ENCODE results near the gene MICAL2. TPM values are rescaled to one million over a fixed set of nuclear protein-coding genes. Genes with fewer than 3 reads are reported as not detected.

The MICAL2 gene
- polyA plus RNA-seq, 2 of the 4 experiments (the other 2 are of a cell fraction): 39.8 to 42.1 TPM

GRCh38 chr11:12155696-12156095 is 45.3 kb downstream of the MICAL2 start:
- 92% methylated on average over 8 of the region's 8 CpGs for WGBS (ENCODE audit: missing lambda C conversion rate)
- no peak overlapping the region for H3K4me3 ChIP-seq
- H3K4me2 ChIP-seq: no peak overlapping the region
- H3K27ac ChIP-seq: no peak overlapping the region
- CTCF ChIA-PET: interaction anchor here (1.4 kb wide), 1 partner anchor 133 kb away, joined by 3 read pairs; no protein-coding TSS in a partner anchor
- POLR2A ChIA-PET: no interaction called here
- no peak for DNase-seq (ENCODE audit: low read depth in 1 of 2, low spot score in 1 of 2)
- peaks cover 26% of the 10 kb centered on the region for H3K4me1 ChIP-seq
- FAIRE-seq: no peak
- no peaks in the 10 kb centered on the region for H3K9me3 ChIP-seq
- no peak for ATAC-seq
- no peak for TF ChIP-seq RFX5 (IDR thresholded peaks at IDR 0.05)
- TF ChIP-seq, protein P1, sequence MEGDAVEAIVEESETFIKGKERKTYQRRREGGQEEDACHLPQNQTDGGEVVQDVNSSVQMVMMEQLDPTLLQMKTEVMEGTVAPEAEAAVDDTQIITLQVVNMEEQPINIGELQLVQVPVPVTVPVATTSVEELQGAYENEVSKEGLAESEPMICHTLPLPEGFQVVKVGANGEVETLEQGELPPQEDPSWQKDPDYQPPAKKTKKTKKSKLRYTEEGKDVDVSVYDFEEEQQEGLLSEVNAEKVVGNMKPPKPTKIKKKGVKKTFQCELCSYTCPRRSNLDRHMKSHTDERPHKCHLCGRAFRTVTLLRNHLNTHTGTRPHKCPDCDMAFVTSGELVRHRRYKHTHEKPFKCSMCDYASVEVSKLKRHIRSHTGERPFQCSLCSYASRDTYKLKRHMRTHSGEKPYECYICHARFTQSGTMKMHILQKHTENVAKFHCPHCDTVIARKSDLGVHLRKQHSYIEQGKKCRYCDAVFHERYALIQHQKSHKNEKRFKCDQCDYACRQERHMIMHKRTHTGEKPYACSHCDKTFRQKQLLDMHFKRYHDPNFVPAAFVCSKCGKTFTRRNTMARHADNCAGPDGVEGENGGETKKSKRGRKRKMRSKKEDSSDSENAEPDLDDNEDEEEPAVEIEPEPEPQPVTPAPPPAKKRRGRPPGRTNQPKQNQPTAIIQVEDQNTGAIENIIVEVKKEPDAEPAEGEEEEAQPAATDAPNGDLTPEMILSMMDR (IDR thresholded peaks at IDR 0.05): no peak
- no peak for TF ChIP-seq SMC3 (IDR thresholded peaks at IDR 0.05)
- no peak for TF ChIP-seq MAZ (IDR thresholded peaks at IDR 0.05; ENCODE audit: borderline replicate concordance, low read depth, low read length)
- TF ChIP-seq HOXB13 (CRISPR knock-in tag; IDR thresholded peaks at IDR 0.05; ENCODE audit: low read depth): no peak
- TF ChIP-seq, protein P2, sequence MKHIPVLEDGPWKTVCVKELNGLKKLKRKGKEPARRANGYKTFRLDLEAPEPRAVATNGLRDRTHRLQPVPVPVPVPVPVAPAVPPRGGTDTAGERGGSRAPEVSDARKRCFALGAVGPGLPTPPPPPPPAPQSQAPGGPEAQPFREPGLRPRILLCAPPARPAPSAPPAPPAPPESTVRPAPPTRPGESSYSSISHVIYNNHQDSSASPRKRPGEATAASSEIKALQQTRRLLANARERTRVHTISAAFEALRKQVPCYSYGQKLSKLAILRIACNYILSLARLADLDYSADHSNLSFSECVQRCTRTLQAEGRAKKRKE (CRISPR knock-in tag; IDR thresholded peaks at IDR 0.05; ENCODE audit: low read depth): no peak
- TF ChIP-seq TFCP2L1 (CRISPR knock-in tag; IDR thresholded peaks at IDR 0.05): no peak
- TF ChIP-seq KDM5A (IDR thresholded peaks at IDR 0.05): no peak
- TF ChIP-seq, protein P3, sequence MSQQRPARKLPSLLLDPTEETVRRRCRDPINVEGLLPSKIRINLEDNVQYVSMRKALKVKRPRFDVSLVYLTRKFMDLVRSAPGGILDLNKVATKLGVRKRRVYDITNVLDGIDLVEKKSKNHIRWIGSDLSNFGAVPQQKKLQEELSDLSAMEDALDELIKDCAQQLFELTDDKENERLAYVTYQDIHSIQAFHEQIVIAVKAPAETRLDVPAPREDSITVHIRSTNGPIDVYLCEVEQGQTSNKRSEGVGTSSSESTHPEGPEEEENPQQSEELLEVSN (IDR thresholded peaks at IDR 0.05; ENCODE audit: borderline replicate concordance, low read depth): no peak
- no peak for TF ChIP-seq ELK1 (IDR thresholded peaks at IDR 0.05; ENCODE audit: low read depth, low read length)
- TF ChIP-seq, protein P4, sequence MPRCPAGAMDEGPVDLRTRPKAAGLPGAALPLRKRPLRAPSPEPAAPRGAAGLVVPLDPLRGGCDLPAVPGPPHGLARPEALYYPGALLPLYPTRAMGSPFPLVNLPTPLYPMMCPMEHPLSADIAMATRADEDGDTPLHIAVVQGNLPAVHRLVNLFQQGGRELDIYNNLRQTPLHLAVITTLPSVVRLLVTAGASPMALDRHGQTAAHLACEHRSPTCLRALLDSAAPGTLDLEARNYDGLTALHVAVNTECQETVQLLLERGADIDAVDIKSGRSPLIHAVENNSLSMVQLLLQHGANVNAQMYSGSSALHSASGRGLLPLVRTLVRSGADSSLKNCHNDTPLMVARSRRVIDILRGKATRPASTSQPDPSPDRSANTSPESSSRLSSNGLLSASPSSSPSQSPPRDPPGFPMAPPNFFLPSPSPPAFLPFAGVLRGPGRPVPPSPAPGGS (IDR thresholded peaks at IDR 0.05): no peak
- no peak for TF ChIP-seq JUNB (IDR thresholded peaks at IDR 0.05)
- TF ChIP-seq, protein P5, sequence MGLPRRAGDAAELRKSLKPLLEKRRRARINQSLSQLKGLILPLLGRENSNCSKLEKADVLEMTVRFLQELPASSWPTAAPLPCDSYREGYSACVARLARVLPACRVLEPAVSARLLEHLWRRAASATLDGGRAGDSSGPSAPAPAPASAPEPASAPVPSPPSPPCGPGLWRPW (IDR thresholded peaks at IDR 0.05): no peak
- TF ChIP-seq NFE2L2 (conservative IDR thresholded peaks at IDR 0.05; ENCODE audit: low read length): no peak
- no peak for TF ChIP-seq JUN (IDR thresholded peaks at IDR 0.05)
- TF ChIP-seq HEYL (CRISPR knock-in tag; IDR thresholded peaks at IDR 0.05): no peak

DNA sequence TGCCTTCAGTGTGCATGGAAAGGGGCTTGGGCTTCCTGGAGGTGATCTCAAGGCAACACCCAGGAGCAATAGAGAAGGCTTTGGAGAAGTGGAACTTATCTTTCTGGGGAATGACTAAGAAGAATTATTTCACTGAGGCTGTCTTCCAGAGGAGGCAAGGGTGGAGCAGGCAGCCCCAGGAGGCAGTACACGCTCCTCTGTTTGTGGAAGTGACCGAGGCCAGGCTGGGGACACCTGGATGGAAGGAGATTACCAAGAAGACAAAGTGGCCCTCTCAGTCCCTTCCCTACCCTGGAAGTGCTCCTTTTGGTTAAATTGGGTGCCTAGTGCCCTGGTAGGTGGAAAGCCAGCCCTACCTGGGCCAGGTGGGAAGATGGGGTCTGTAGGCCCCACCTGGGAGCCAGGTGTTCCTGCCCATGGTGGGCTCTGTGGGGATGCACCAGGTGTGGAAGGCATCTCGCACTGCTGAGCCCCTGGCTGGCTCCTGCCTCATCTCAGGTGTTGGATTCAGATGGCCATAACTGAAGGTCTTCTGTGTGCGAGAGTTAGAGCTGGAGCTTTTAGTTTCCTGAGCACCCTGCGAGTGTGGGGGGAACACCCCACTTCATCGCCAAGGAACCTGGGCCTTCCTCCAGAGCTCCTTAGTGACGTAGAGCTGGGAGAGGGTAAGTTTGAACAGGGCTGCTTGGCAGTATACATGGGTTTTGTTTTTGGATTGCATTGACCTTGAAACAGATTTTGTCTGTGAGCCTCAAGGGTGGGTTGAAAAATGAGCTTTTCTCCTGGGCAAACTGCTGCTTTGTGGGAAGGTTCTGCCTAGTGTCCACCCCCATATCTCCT is 46.1 kb downstream of the MICAL2 start:
- no peak for TF ChIP-seq HOXB13 (CRISPR knock-in tag; IDR thresholded peaks at IDR 0.05; ENCODE audit: low read depth)
- no peak for TF ChIP-seq ZSCAN20 (CRISPR knock-in tag; IDR thresholded peaks at IDR 0.05)
- no peak for TF ChIP-seq RNF2 (IDR thresholded peaks at IDR 0.05; ENCODE audit: borderline replicate concordance, low read depth)
- no peak for TF ChIP-seq ZC3H11A (IDR thresholded peaks at IDR 0.05)
- TF ChIP-seq EP300 (IDR thresholded peaks at IDR 0.05): no peak
- no peak for TF ChIP-seq TP53 (CRISPR knock-in tag; IDR thresholded peaks at IDR 0.05)
- ATAC-seq (no peak), DNase-seq (ENCODE audit: low read depth in 1 of 2, low spot score in 1 of 2) (no peak), FAIRE-seq (no peak)
- CTCF ChIA-PET: interaction anchor here (1.3 to 5.7 kb wide), 5 partner anchors 10 to 132 kb away, joined by 3 to 45 read pairs (median 7); no protein-coding TSS in a partner anchor
- Histone ChIP-seq H3K4me3 (no peak overlapping the region), H3K4me2 (no peak overlapping the region), H3K27ac (no peak overlapping the region), H3K4me1 (peaks cover 34% of the 10 kb centered on the region), H3K9me3 (no peaks in the 10 kb centered on the region)
- POLR2A ChIA-PET: no interaction called here
- 95% methylated on average over 6 of the region's 7 CpGs for WGBS (ENCODE audit: missing lambda C conversion rate)

Data from A549 (cell line).